Activated CD8-positive, alpha-beta T cell treated with anti-CD3 and anti-CD28 coated beads for 36 hours (primary cell): ENCODE results near the gene P3H4. TPM values are rescaled to one million over a fixed set of nuclear protein-coding genes. Genes with fewer than 3 reads are reported as not detected.

ENCODE experiments used
- ATAC-seq: fragments of 200-7000 bp; cut with Tn5 transposase; one replicate; pipeline ENCODE4 v1.10.0; 2021; ENCODE audit warnings: mild to moderate bottlenecking, moderate library complexity
- CTCF ChIA-PET: fragments of 350-600 bp; sonication (Branson Sonifier 250); formaldehyde crosslinking; loops from one replicate; lab custom pipeline; 2021; ENCODE audit warnings: antibody characterized with exemption; lab: Charles Lee
- POLR2A ChIA-PET: fragments of 350-600 bp; sonication (Branson Sonifier 250); formaldehyde crosslinking; loops from one replicate; lab custom pipeline; 2021; ENCODE audit warnings: antibody characterized with exemption; lab: Charles Lee
- DNase-seq: peaks from one replicate; pipeline ENCODE4 v3.0.0-alpha.2; 2020
- H3K27ac Mint-ChIP-seq: one replicate; pipeline ENCODE4 v1.8.0; 2021; ENCODE audit warnings: mild to moderate bottlenecking, mixed read lengths
- H3K27me3 Mint-ChIP-seq: one replicate; pipeline ENCODE4 v1.8.0; 2021; ENCODE audit warnings: mixed read lengths
- H3K36me3 Mint-ChIP-seq: one replicate; pipeline ENCODE4 v1.8.0; 2021; ENCODE audit warnings: low read depth, mixed read lengths
- H3K4me1 Mint-ChIP-seq: one replicate; pipeline ENCODE4 v1.8.0; 2021; ENCODE audit warnings: low read depth, mixed read lengths
- H3K4me3 Mint-ChIP-seq: one replicate; pipeline ENCODE4 v1.8.0; 2021; ENCODE audit warnings: mild to moderate bottlenecking, moderate library complexity, mixed read lengths
- H3K9me3 Mint-ChIP-seq: one replicate; pipeline ENCODE4 v1.8.0; 2021; ENCODE audit warnings: mixed read lengths
- intact Hi-C: fragments of 100-400 bp; cut with micrococcal nuclease; formaldehyde crosslinking; loops from one replicate; pipeline ENCODE4 v1.10.0; 2022
- total RNA-seq, 2 experiments: library from RNA; stranded (reverse); gene quantifications; one replicate each; pipeline ENCODE4 v1.2.3, GENCODE V29; 2021
- TF ChIP-seq, protein P1 (sequence below): fragments of 200-600 bp; IDR thresholded peaks from one replicate; pipeline ENCODE4 v1.8.0; 2022; ENCODE audit warnings: antibody characterized with exemption, mild to moderate bottlenecking

The P3H4 gene
- total RNA-seq, 2 experiments from 2014 or later: 2.6 to 3.2 TPM

GRCh38 chr17:41800601-41801373 lies 11.0 kb downstream of the P3H4 start:
- Mint-ChIP-seq H3K27me3 (no peaks in the 10 kb centered on the region), H3K27ac (no peak overlapping the region), H3K9me3 (no peaks in the 10 kb centered on the region), H3K36me3 (no peaks in the 10 kb centered on the region), H3K4me1 (peaks cover 3% of the 10 kb centered on the region), H3K4me3 (no peak overlapping the region)
- CTCF ChIA-PET: interaction anchor here (0.6 to 10.0 kb wide), 26 partner anchors 10 to 118 kb away, joined by 3 to 97 read pairs (median 6); partner anchors contain the start of genes ACLY, EIF1, HAP1 and JUP
- intact Hi-C loops: loop anchor here (2.0 kb wide), 1 partner anchor 62 kb away; no protein-coding TSS in a partner anchor
- DNase-seq: no peak
- TF ChIP-seq, protein P1, sequence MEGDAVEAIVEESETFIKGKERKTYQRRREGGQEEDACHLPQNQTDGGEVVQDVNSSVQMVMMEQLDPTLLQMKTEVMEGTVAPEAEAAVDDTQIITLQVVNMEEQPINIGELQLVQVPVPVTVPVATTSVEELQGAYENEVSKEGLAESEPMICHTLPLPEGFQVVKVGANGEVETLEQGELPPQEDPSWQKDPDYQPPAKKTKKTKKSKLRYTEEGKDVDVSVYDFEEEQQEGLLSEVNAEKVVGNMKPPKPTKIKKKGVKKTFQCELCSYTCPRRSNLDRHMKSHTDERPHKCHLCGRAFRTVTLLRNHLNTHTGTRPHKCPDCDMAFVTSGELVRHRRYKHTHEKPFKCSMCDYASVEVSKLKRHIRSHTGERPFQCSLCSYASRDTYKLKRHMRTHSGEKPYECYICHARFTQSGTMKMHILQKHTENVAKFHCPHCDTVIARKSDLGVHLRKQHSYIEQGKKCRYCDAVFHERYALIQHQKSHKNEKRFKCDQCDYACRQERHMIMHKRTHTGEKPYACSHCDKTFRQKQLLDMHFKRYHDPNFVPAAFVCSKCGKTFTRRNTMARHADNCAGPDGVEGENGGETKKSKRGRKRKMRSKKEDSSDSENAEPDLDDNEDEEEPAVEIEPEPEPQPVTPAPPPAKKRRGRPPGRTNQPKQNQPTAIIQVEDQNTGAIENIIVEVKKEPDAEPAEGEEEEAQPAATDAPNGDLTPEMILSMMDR: no peak
- POLR2A ChIA-PET: interaction anchor here (0.6 to 1.0 kb wide), 3 partner anchors 55 to 1289 kb away, joined by 3 read pairs; no protein-coding TSS in a partner anchor
- peak; percentile 26 for ATAC-seq

DNA sequence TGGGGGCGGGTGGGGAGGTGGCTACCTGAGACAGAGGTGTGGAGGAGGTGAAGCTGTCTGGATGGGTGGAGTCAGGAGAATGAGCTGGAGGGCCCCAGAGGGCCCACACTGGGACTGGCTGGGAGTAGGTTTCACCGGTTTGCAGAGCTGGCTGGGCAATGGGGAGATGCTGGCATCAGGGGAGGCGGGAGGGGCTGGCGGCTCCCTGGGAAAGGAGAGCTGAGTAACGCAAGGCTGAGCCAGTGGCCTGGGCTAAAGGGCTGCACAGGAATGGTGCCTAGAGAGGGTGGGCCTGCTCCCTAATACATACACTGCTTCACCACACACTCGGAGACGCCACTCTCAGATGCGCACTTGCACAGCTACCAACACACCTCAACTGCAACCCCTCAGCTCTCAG lies 12.4 kb downstream of the P3H4 start:
- no peak overlapping the region for H3K4me3 Mint-ChIP-seq
- ATAC-seq: no peak
- H3K36me3 Mint-ChIP-seq: no peaks in the 10 kb centered on the region
- TF ChIP-seq, protein P1: no peak
- H3K27me3 Mint-ChIP-seq: no peaks in the 10 kb centered on the region
- H3K9me3 Mint-ChIP-seq: no peaks in the 10 kb centered on the region
- POLR2A ChIA-PET: interaction anchor here (1.0 kb wide), 1 partner anchor 9 kb away, joined by 3 read pairs; no protein-coding TSS in a partner anchor
- no peak overlapping the region for H3K27ac Mint-ChIP-seq
- peaks cover 3% of the 10 kb centered on the region for H3K4me1 Mint-ChIP-seq
- DNase-seq: no peak
- CTCF ChIA-PET: interaction anchor here (0.9 to 10.0 kb wide), 6 partner anchors 11 to 103 kb away, joined by 3 to 97 read pairs (median 20); partner anchors contain the start of genes HAP1, JUP and P3H4
- intact Hi-C loops: no loop called here

GRCh38 chr17:41797377-41797776 lies 14.4 kb downstream of the P3H4 start:
- Mint-ChIP-seq H3K4me1 (peaks cover 3% of the 10 kb centered on the region), H3K27me3 (no peaks in the 10 kb centered on the region), H3K27ac (no peak overlapping the region), H3K9me3 (no peaks in the 10 kb centered on the region), H3K4me3 (no peak overlapping the region), H3K36me3 (no peaks in the 10 kb centered on the region)
- no peak for ATAC-seq
- ChIA-PET CTCF (interaction anchor here (3.0 kb wide), 1 partner anchor 60 kb away, joined by 14 read pairs; no protein-coding TSS in a partner anchor), POLR2A (interaction anchor here (1.5 kb wide), 1 partner anchor 11 kb away, joined by 5 read pairs; the partner anchor contains the start of gene JUP)
- intact Hi-C loops: no loop called here
- DNase-seq: no peak
- TF ChIP-seq, protein P1: no peak

DNA sequence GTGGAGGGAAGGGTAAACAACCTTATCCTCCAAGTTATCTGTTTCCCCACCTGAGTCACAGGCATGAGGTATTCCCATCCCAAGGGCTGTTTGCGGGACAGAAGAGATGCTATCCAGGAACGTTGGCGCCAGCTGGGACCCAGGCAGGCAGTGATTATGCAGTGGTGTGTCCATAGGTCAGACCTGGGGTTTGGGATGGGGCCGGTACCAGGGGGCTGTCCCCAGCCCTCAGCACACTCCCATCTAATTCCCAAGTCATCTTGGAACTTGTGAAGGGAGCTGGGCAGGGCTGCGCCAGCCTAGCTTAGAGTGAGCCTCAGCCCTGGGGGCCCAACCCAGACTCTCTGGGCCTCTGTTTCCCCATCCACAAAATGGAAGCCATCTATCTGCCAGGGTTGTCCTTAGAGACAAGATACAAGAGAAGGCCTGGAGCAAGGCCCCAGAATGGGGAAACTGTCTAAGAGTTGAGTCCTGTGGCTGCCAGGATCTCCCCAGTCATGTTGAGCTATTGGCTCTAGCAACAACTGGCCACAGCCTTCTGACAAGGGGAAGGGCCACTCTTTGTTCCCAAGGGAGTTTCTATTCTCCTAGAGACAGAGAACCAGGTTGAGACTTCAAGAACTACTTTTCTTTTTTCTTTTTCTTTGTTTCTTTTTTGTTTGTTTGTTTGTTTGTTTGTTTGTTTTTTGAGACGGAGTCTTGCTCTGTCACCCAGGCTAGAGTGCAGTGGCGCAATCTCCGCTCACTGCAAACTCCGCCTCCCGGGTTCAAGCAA lies 15.4 kb downstream of the P3H4 start:
- POLR2A ChIA-PET: interaction anchor here (0.9 to 1.5 kb wide), 3 partner anchors 10 to 104 kb away, joined by 3 to 5 read pairs (median 3); partner anchors contain the start of gene JUP
- DNase-seq (no peak), ATAC-seq (no peak)
- Mint-ChIP-seq H3K36me3 (no peaks in the 10 kb centered on the region), H3K4me1 (no peaks in the 10 kb centered on the region), H3K4me3 (no peak overlapping the region), H3K27ac (no peak overlapping the region), H3K27me3 (peaks cover 3% of the 10 kb centered on the region), H3K9me3 (no peaks in the 10 kb centered on the region)
- CTCF ChIA-PET: interaction anchor here (1.2 to 3.0 kb wide), 2 partner anchors 9 to 59 kb away, joined by 5 to 14 read pairs; partner anchors contain the start of gene JUP
- intact Hi-C loops: no loop called here
- TF ChIP-seq, protein P1: no peak
